ENCODE data around the gene ELMO3. TPM values are rescaled to one million over a fixed set of nuclear protein-coding genes. Genes with fewer than 3 reads are reported as not detected.
A peak's percentile ranks its signal among the peaks of the same experiment; 100 is the strongest.

ELMO3 gene
- total and polyA plus RNA-seq, 2 of the 13 experiments (the other 11 are each of a cell fraction or from before 2014, with no cell fraction given), result 2.6 to 4.0 TPM

DNA sequence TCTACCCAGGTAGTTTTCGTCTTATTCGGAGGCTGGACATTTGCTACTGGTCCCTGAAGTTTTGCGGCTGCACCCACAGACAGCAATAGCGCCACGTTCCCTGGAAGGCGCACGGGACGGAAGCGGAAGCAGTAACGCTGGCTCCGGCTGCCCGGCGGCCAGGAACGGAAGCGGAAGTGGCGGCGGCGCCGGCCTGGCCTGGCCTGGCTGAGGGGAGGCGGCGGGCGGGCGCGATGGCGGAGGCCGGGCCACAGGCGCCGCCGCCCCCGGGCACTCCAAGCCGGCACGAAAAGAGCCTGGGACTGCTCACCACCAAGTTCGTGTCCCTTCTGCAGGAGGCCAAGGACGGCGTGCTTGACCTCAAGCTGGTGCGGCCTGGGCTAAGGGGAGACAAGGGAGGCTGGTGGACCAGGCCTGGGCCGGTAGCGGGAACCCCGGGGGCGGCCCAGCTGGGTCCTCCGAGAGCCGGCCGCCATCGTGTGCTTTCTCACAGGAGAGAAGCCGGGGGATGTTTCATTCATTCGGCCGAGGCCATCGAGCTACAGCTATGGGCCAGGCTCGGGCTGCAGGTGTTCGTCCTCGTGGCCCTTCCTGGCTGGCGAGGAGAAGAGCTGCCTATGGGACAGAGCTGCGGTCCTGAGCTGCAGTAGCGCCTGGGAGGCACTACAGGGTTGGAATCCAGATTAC lies 6.8 kb upstream of the ELMO3 start, which contains the start of gene E2F4 (continued):
- TF ChIP-seq ZSCAN20 (CRISPR knock-in tag; IDR thresholded peaks at IDR 0.05; ENCODE audit: borderline replicate concordance) (peak; percentile 22; the same call in 1 of the 2 replicates), LCORL (IDR thresholded peaks at IDR 0.05) (no peak), LCORL (CRISPR knock-in tag; IDR thresholded peaks at IDR 0.05) (0 out of 2 replicates have a peak, but pooled peaks have one; percentile 64), HNRNPK (IDR thresholded peaks at IDR 0.05; ENCODE audit: low read depth, low read length, poor library complexity, severe bottlenecking) (peak; percentile 47), ZNF484 (CRISPR knock-in tag; IDR thresholded peaks at IDR 0.05; ENCODE audit: borderline replicate concordance, low read depth) (no peak), ZNF709 (CRISPR knock-in tag; IDR thresholded peaks at IDR 0.05) (no peak), HIVEP1 (CRISPR knock-in tag; IDR thresholded peaks at IDR 0.05) (no peak), SETDB1 (CRISPR knock-in tag; IDR thresholded peaks at IDR 0.05; ENCODE audit: borderline replicate concordance) (no peak), KDM2A (CRISPR knock-in tag; IDR thresholded peaks at IDR 0.05; ENCODE audit: borderline replicate concordance, low read depth) (peak; percentile 82; the same call in 1 of the 2 replicates), ZKSCAN1 (IDR thresholded peaks at IDR 0.05; ENCODE audit: low read length) (peak; percentile 58; the same call in 1 of the 2 replicates), JUNB (CRISPR knock-in tag; IDR thresholded peaks at IDR 0.05; ENCODE audit: borderline replicate concordance) (no peak), MED1 (CRISPR knock-in tag; IDR thresholded peaks at IDR 0.05) (peak; percentile 79), SMC3 (IDR thresholded peaks at IDR 0.05; ENCODE audit: low read length) (no peak), BATF2 (CRISPR knock-in tag; IDR thresholded peaks at IDR 0.05) (no peak), IKZF4 (CRISPR knock-in tag; IDR thresholded peaks at IDR 0.05; ENCODE audit: borderline replicate concordance, low read depth, not compliant biosample characterization) (no peak), CSRNP2 (CRISPR knock-in tag; conservative IDR thresholded peaks at IDR 0.05; ENCODE audit: low read depth) (no peak; the same call in 1 of the 2 replicates), CBX5 (CRISPR knock-in tag; IDR thresholded peaks at IDR 0.05; ENCODE audit: borderline replicate concordance) (peak; percentile 31; the same call in 1 of the 2 replicates)
- TF ChIP-seq, protein P1, sequence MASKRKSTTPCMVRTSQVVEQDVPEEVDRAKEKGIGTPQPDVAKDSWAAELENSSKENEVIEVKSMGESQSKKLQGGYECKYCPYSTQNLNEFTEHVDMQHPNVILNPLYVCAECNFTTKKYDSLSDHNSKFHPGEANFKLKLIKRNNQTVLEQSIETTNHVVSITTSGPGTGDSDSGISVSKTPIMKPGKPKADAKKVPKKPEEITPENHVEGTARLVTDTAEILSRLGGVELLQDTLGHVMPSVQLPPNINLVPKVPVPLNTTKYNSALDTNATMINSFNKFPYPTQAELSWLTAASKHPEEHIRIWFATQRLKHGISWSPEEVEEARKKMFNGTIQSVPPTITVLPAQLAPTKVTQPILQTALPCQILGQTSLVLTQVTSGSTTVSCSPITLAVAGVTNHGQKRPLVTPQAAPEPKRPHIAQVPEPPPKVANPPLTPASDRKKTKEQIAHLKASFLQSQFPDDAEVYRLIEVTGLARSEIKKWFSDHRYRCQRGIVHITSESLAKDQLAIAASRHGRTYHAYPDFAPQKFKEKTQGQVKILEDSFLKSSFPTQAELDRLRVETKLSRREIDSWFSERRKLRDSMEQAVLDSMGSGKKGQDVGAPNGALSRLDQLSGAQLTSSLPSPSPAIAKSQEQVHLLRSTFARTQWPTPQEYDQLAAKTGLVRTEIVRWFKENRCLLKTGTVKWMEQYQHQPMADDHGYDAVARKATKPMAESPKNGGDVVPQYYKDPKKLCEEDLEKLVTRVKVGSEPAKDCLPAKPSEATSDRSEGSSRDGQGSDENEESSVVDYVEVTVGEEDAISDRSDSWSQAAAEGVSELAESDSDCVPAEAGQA (IDR thresholded peaks at IDR 0.05; ENCODE audit: low read depth), result 0 out of 2 replicates have a peak, but pooled peaks have one; percentile 70
- TF ChIP-seq, protein P1 (CRISPR knock-in tag; IDR thresholded peaks at IDR 0.05; ENCODE audit: borderline replicate concordance), result peak; percentile 86
- TF ChIP-seq, protein P2, sequence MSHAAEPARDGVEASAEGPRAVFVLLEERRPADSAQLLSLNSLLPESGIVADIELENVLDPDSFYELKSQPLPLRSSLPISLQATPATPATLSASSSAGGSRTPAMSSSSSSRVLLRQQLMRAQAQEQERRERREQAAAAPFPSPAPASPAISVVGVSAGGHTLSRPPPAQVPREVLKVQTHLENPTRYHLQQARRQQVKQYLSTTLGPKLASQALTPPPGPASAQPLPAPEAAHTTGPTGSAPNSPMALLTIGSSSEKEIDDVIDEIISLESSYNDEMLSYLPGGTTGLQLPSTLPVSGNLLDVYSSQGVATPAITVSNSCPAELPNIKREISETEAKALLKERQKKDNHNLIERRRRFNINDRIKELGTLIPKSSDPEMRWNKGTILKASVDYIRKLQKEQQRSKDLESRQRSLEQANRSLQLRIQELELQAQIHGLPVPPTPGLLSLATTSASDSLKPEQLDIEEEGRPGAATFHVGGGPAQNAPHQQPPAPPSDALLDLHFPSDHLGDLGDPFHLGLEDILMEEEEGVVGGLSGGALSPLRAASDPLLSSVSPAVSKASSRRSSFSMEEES (CRISPR knock-in tag; IDR thresholded peaks at IDR 0.05), result peak; percentile 55

Measured in HepG2 (cell line).